Measurements from ENCODE around the gene ZRANB3.

GRCh38 chr2:135186054-135186453, 345.0 kb downstream of the ZRANB3 start:
- no peak for TF ChIP-seq POLR2A (IDR thresholded peaks at IDR 0.05; ENCODE audit: low read length)
- TF ChIP-seq GATA1 (IDR thresholded peaks at IDR 0.05; ENCODE audit: low read depth, low read length), result no peak
